H54 (cell line): ENCODE data around the gene TXNRD2.
A peak's percentile ranks its signal among the peaks of the same experiment; 100 is the strongest.
"Not testable (repeated sequence)": the region's sequence is repeated elsewhere in the genome, so short reads cannot be mapped to it uniquely, and the experiment has no call there.

Experiments used
- DNase-seq: peaks from one replicate; pipeline ENCODE4 v3.0.0; 2011; ENCODE audit warnings: low spot score, mixed read lengths; ENCODE audit not compliant: insufficient read length
- FAIRE-seq: peaks from 3 replicates; lab custom pipeline; 2011; peaks lifted over from hg19 to GRCh38; lab: Jason Lieb, UNC
- POLR2A ChIP-seq: IDR thresholded peaks from 2 replicates; pipeline ENCODE4 v1.6.1; 2011; ENCODE audit warnings: low read depth, mild to moderate bottlenecking, low read length

The TXNRD2 gene

GRCh38 chr22:19884954-19885751 lies 56.5 kb downstream of the TXNRD2 start:
- no peak for TF ChIP-seq POLR2A
- DNase-seq (no peak), FAIRE-seq (no peak)

GRCh38 chr22:19884161-19884953 lies 57.3 kb downstream of the TXNRD2 start:
- FAIRE-seq, result no peak
- no peak for DNase-seq
- TF ChIP-seq POLR2A, result no peak

DNA sequence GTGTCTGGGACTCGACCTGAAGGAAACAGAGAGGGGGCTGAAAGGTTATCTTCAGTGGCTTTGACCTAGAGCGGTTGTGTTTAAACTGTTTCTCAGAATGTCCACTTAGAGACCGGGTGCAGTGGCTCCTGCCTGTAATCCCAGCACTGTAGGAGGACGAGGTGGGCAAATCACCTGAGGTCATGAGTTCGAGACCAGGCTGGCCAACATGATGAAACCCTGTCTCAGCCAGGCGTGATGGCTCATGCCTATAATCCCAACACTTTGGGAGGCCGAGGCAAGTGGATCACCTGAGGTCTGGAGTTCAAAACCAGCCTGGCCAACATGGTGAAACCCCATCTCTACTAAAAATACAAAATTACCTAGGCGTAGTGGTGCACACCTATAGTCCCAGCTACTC lies 58.2 kb downstream of the TXNRD2 start:
- not testable (repeated sequence) for DNase-seq, FAIRE-seq

GRCh38 chr22:19882446-19883381 lies 58.9 kb downstream of the TXNRD2 start:
- FAIRE-seq (no peak), DNase-seq (no peak)
- no peak for TF ChIP-seq POLR2A

GRCh38 chr22:19880786-19881569 lies 60.6 kb downstream of the TXNRD2 start:
- DNase-seq (peak; percentile 90), FAIRE-seq (no peak)
- TF ChIP-seq POLR2A, result no peak

DNA sequence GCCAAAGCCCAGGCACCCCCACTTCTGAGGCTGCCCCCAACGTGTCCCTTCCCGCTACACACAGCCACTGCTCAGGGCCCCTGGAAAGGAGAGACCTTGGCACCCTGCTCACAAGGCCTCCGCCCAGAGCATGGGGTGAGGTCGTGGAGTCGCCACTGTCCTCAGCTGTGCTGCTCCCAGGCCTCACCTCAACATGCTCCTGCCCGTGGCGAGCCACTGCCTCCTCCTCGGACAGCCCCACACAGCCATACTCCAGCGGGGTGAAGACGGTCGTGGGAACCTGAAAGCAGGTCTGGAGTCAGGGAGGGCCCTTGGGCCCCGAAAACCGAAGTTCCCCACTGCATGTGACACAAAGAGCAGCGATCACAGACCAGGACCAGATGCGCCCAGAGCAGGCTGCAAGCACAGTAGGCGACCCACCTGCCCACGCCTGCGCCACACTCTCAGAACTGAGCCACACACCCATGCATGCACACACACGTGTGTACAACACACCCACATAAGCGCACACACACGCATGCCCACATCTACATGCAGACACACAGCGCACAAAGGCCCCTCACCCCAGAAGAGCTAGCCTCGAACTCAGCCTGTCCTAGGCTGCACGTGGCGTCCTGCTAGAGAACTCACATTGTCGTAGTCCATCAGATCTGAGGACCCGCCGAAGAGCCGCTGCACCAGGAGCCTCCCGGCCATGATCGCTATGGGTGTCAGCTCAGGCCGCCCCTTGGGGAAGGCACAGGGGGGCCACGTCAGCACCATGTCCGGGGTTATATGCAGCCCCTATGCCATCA lies 61.4 kb downstream of the TXNRD2 start:
- DNase-seq, result no peak
- no peak for TF ChIP-seq POLR2A
- no peak for FAIRE-seq

GRCh38 chr22:19879643-19879991 lies 62.0 kb downstream of the TXNRD2 start:
- no peak for FAIRE-seq
- no peak for TF ChIP-seq POLR2A
- DNase-seq, result no peak

- no peak for TF ChIP-seq POLR2A
- no peak for DNase-seq
- no peak for FAIRE-seq
Observed at GRCh38 chr22:19879246-19879570, 62.4 kb downstream of the TXNRD2 start.

GRCh38 chr22:19878461-19879245 lies 63.0 kb downstream of the TXNRD2 start:
- FAIRE-seq, result no peak
- TF ChIP-seq POLR2A, result no peak
- no peak for DNase-seq

DNA sequence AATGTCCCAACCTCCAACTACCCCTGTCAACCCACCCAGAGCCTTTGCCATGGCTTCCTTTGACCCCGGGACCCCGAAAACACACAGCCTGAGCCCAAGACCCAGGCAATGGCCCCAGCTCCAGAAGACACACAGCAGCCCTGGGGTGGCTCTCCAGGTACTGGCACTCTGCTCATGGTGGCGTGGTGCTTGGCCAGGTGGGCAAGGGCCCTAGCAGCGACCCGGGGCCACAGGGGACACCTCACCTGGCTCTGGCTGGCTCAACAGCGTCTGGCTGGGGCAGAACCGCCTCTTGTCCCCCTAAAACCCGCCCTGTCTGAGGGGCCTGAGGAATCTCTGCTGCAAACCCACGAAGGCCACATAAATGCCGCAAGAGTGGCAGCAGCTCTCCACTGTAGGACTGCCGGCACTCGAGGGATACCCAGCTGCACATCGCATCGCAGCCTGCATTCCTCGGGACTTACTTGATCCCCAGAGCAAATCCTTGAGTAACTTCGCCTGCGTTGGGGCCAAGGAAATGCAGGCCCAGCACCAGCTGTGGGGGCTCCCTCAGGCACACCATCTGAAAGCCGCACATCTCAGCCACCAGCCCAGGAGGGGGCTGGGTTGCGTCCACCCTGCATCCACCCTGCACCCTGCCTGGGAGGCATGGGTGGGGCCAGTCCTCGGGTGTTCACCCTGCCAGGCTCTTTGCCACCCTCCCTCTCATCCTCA lies 63.8 kb downstream of the TXNRD2 start:
- TF ChIP-seq POLR2A, result no peak
- no peak for DNase-seq
- FAIRE-seq, result no peak

- TF ChIP-seq POLR2A, result no peak
- DNase-seq, result no peak
- no peak for FAIRE-seq
Observed at GRCh38 chr22:19876941-19877625, 64.5 kb downstream of the TXNRD2 start.
